GM12891 (cell line): ENCODE results near the gene VSX2.

Source experiments
- PAX5 ChIP-seq: IDR thresholded peaks from 2 replicates; pipeline ENCODE4 v1.6.1; 2011; ENCODE audit warnings: low read length, moderate library complexity, mild to moderate bottlenecking; ENCODE audit not compliant: insufficient read depth, severe bottlenecking
- POLR2A ChIP-seq: IDR thresholded peaks from 2 replicates; pipeline ENCODE4 v1.6.1; 2011; ENCODE audit warnings: low read depth, low read length, control low read depth
- POLR2AphosphoS5 ChIP-seq: IDR thresholded peaks from 2 replicates; pipeline ENCODE4 v1.6.1; 2011; ENCODE audit warnings: low read depth, low read length, control low read depth
- POU2F2 ChIP-seq: IDR thresholded peaks from 2 replicates; pipeline ENCODE4 v1.6.1; 2011; ENCODE audit warnings: low read depth, mild to moderate bottlenecking, control low read depth, low read length, moderate library complexity
- SPI1 ChIP-seq: IDR thresholded peaks from 2 replicates; pipeline ENCODE4 v1.6.1; 2011; ENCODE audit warnings: low read depth, low read length, control low read depth
- TAF1 ChIP-seq: IDR thresholded peaks from 2 replicates; pipeline ENCODE4 v1.6.1; 2011; ENCODE audit warnings: low read depth, low read length, control low read depth

DNA sequence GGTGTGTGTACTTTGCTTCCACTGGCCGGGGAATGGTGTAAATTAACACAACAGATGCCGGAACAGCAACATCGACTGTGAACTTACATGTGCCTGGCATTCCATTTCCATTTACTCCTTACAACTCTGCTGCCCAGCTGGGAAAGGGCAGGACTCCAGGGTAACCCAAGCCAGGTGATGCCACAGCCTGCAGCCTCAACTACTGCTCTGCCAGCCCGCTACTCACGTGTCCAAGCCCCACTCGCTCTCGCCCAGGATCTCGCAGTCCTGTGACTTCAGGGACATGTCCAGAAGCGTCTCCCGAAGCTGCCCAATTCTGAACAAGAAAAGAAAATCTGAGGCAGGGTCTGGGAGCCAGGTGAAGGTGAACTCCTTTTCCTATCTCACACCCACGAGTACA lies 52.8 kb downstream of the VSX2 start:
- TF ChIP-seq TAF1 (no peak), POLR2AphosphoS5 (no peak), POLR2A (no peak), SPI1 (no peak), PAX5 (no peak), POU2F2 (no peak)
